H1 (cell line): Measurements from ENCODE around the gene EPHA8. TPM values are rescaled to one million over a fixed set of nuclear protein-coding genes. Genes with fewer than 3 reads are reported as not detected.

Experiments
- CTCF ChIA-PET: fragments of 300-600 bp; sonication (Branson Sonifier 250); formaldehyde crosslinking; loops from one replicate; lab custom pipeline; 2021; ENCODE audit not compliant: partially characterized antibody; lab: Charles Lee
- POLR2A ChIA-PET: fragments of 300-600 bp; sonication (Branson Sonifier 250); formaldehyde crosslinking; loops from one replicate; lab custom pipeline; 2021; ENCODE audit warnings: inconsistent platforms; ENCODE audit not compliant: partially characterized antibody; lab: Charles Lee
- DNase-seq, 2 experiments: peaks; one replicate each; pipeline versions ENCODE4 v3.0.0 to v3.0.0-alpha.2; 2010 to 2022; ENCODE audit warnings: low spot score in 2 of 2, low read depth in 1 of 2, mixed read lengths in 1 of 2
- FAIRE-seq: peaks from 2 replicates; lab custom pipeline; 2011; peaks lifted over from hg19 to GRCh38; lab: Jason Lieb, UNC
- H2AFZ ChIP-seq: 2 replicates; pipeline ENCODE4 v1.8.1; 2012; ENCODE audit warnings: low read length, inconsistent platforms
- H2AK5ac ChIP-seq: 2 replicates; pipeline ENCODE4 v1.6.1; 2013; ENCODE audit warnings: low read depth, low read length
- H2BK120ac ChIP-seq: replicated peaks from 2 replicates; pipeline ENCODE3; 2013; ENCODE audit warnings: low read depth, low read length, inconsistent platforms
- H2BK12ac ChIP-seq: 2 replicates; pipeline ENCODE4 v1.6.1; 2013; ENCODE audit warnings: low read depth, low read length
- H2BK15ac ChIP-seq: 2 replicates; pipeline ENCODE4 v1.6.1; 2013; ENCODE audit warnings: low read length
- H2BK20ac ChIP-seq: 2 replicates; pipeline ENCODE4 v1.6.1; 2013; ENCODE audit warnings: low read length
- H2BK5ac ChIP-seq: 2 replicates; pipeline ENCODE4 v1.6.1; 2013; ENCODE audit warnings: low read depth, low read length
- H3K14ac ChIP-seq: 2 replicates; pipeline ENCODE4 v1.6.1; 2013; ENCODE audit warnings: inconsistent platforms; ENCODE audit not compliant: insufficient read length
- H3K18ac ChIP-seq: 2 replicates; pipeline ENCODE4 v1.6.1; 2013; ENCODE audit warnings: low read length; ENCODE audit errors: extremely low read depth
- H3K23ac ChIP-seq: 2 replicates; pipeline ENCODE4 v1.6.1; 2013; ENCODE audit warnings: inconsistent platforms; ENCODE audit not compliant: insufficient read length
- H3K23me2 ChIP-seq: 2 replicates; pipeline ENCODE4 v1.6.1; 2013; ENCODE audit warnings: low read depth, low read length
- H3K27ac ChIP-seq: 2 replicates; pipeline ENCODE4 v1.6.1; 2011; ENCODE audit warnings: low read depth, low read length, inconsistent platforms
- H3K27me3 ChIP-seq, 4 experiments: replicated peaks in 1 of 4; 1 replicate in 1 of 4; 2 replicates in 3 of 4; pipeline versions ENCODE4 v1.6.1 to v1.8.1; 2011 to 2013; ENCODE audit warnings: low read length in 3 of 4, mild to moderate bottlenecking in 3 of 4, inconsistent platforms in 2 of 4, mixed read lengths in 2 of 4, moderate library complexity in 1 of 4; ENCODE audit not compliant: control insufficient read depth in 3 of 4, insufficient read depth in 3 of 4; ENCODE audit errors: extremely low read depth in 1 of 4
- H3K36me3 ChIP-seq, 4 experiments: 2 replicates each; pipeline versions ENCODE4 v1.6.1 to v1.8.1; 2011 to 2013; ENCODE audit warnings: mild to moderate bottlenecking in 4 of 4, low read length in 3 of 4, moderate library complexity in 2 of 4, control low read depth in 1 of 4, inconsistent platforms in 1 of 4; ENCODE audit not compliant: insufficient read depth in 4 of 4, control insufficient read depth in 2 of 4
- H3K4ac ChIP-seq: replicated peaks from 2 replicates; pipeline ENCODE3; 2013; ENCODE audit warnings: low read length, low read depth, mixed read lengths, inconsistent platforms; ENCODE audit not compliant: insufficient read length
- H3K4me1 ChIP-seq, 4 experiments: replicated peaks in 1 of 4; 1 replicate in 1 of 4; 2 replicates in 3 of 4; pipeline versions ENCODE4 v1.6.1 to v1.8.1; 2011 to 2013; ENCODE audit warnings: low read length in 3 of 4, inconsistent platforms in 2 of 4, mixed read lengths in 1 of 4; ENCODE audit not compliant: insufficient read depth in 4 of 4, control insufficient read depth in 3 of 4
- H3K4me2 ChIP-seq, 2 experiments: 2 replicates each; pipeline versions ENCODE4 v1.6.1 to v1.8.1; 2011 to 2013; ENCODE audit warnings: low read depth in 2 of 2, low read length in 2 of 2, control low read depth in 1 of 2, inconsistent platforms in 1 of 2, mild to moderate bottlenecking in 1 of 2; ENCODE audit not compliant: insufficient read depth in 1 of 2
- H3K4me3 ChIP-seq, 4 experiments: fragments of 200-600, 300-600 bp in 1 of 4; sonication (generic), shearing (Covaris generic), sonication (Bioruptor Twin) in 1 of 4; 2 replicates each; pipeline versions ENCODE4 v1.5.1 to v1.8.1; 2011 to 2016; ENCODE audit warnings: low read length in 4 of 4, low read depth in 3 of 4, control low read depth in 2 of 4, inconsistent platforms in 2 of 4, mild to moderate bottlenecking in 2 of 4, mixed read lengths in 1 of 4, moderate library complexity in 1 of 4; ENCODE audit not compliant: insufficient read depth in 2 of 4; ENCODE audit errors: extremely low read depth in 1 of 4
- H3K56ac ChIP-seq: replicated peaks from 2 replicates; pipeline ENCODE3; 2013; ENCODE audit warnings: low read depth, mild to moderate bottlenecking, mixed read lengths, low read length, inconsistent platforms; ENCODE audit not compliant: insufficient read length
- H3K79me1 ChIP-seq: 2 replicates; pipeline ENCODE4 v1.6.1; 2013; ENCODE audit warnings: low read depth, low read length, control low read depth
- H3K79me2 ChIP-seq, 2 experiments: 2 replicates each; pipeline versions ENCODE4 v1.6.1 to v1.8.1; 2012 to 2013; ENCODE audit warnings: low read length in 2 of 2, mild to moderate bottlenecking in 2 of 2, inconsistent platforms in 1 of 2; ENCODE audit not compliant: insufficient read depth in 2 of 2, control insufficient read depth in 1 of 2
- H3K9ac ChIP-seq, 4 experiments: replicated peaks in 1 of 4; 1 replicate in 1 of 4; 2 replicates in 3 of 4; pipeline versions ENCODE4 v1.6.1 to v1.8.1; 2011 to 2013; ENCODE audit warnings: low read depth in 3 of 4, low read length in 3 of 4, control low read depth in 2 of 4, mild to moderate bottlenecking in 2 of 4, moderate library complexity in 2 of 4, inconsistent platforms in 1 of 4; ENCODE audit errors: extremely low read depth in 1 of 4
- H3K9me3 ChIP-seq, 2 experiments: 2 replicates each; pipeline versions ENCODE4 v1.6.1 to v1.8.1; 2012 to 2013; ENCODE audit warnings: mild to moderate bottlenecking in 2 of 2, moderate library complexity in 2 of 2, control low read depth in 1 of 2, inconsistent platforms in 1 of 2, low read depth in 1 of 2, low read length in 1 of 2, mixed read lengths in 1 of 2; ENCODE audit not compliant: insufficient read depth in 2 of 2
- H4K20me1 ChIP-seq, 2 experiments: replicated peaks in 1 of 2; 2 replicates each; pipeline versions ENCODE3 to v1.8.1; 2011 to 2013; ENCODE audit warnings: inconsistent platforms in 2 of 2, low read length in 2 of 2, mild to moderate bottlenecking in 1 of 2; ENCODE audit not compliant: insufficient read depth in 2 of 2, control insufficient read depth in 1 of 2
- H4K5ac ChIP-seq: 2 replicates; pipeline ENCODE4 v1.6.1; 2013; ENCODE audit warnings: low read length, low read depth, mixed read lengths, inconsistent platforms; ENCODE audit not compliant: insufficient read length
- H4K8ac ChIP-seq: 2 replicates; pipeline ENCODE4 v1.8.0; 2013; ENCODE audit warnings: mild to moderate bottlenecking, moderate library complexity, low read length, inconsistent platforms; ENCODE audit not compliant: insufficient read depth; ENCODE audit errors: extremely low read depth
- H4K91ac ChIP-seq: replicated peaks from 2 replicates; pipeline ENCODE3; 2013; ENCODE audit warnings: low read length, mixed read lengths, inconsistent platforms; ENCODE audit not compliant: insufficient read length
- CBX8 ChIP-seq: fragments of 300-800, 300-1000 bp; sonication (generic); IDR thresholded peaks from 2 replicates; pipeline ENCODE4 v1.7.1; 2016; ENCODE audit warnings: low read depth, low read length, borderline replicate concordance
- CEBPB ChIP-seq: IDR thresholded peaks from 2 replicates; pipeline ENCODE4 v1.6.1; 2012; ENCODE audit warnings: low read depth, low read length
- GTF2F1 ChIP-seq: IDR thresholded peaks from 2 replicates; pipeline ENCODE4 v1.6.1; 2012; ENCODE audit warnings: low read depth, low read length, improper control_type of control experiment, borderline replicate concordance
- HDAC2 ChIP-seq, 2 experiments: fragments of 300-600 bp in 1 of 2; sonication (generic) in 1 of 2; IDR thresholded peaks; 2 replicates each; pipeline ENCODE4 v1.6.1; 2011 to 2012; ENCODE audit warnings: low read depth in 2 of 2, low read length in 2 of 2, mild to moderate bottlenecking in 2 of 2, moderate library complexity in 2 of 2, borderline replicate concordance in 1 of 2, inconsistent platforms in 1 of 2
- KDM5A ChIP-seq: fragments of 200-600 bp; IDR thresholded peaks from 2 replicates; pipeline ENCODE4 v1.7.1; 2012; ENCODE audit warnings: mild to moderate bottlenecking, low read length, inconsistent platforms, mixed read lengths
- MAFK ChIP-seq: IDR thresholded peaks from 2 replicates; pipeline ENCODE4 v1.6.1; 2012; ENCODE audit warnings: low read depth, mild to moderate bottlenecking, improper control_type of control experiment, low read length
- SAP30 ChIP-seq: fragments of 300-600 bp; sonication (generic); IDR thresholded peaks from 2 replicates; pipeline ENCODE4 v1.7.1; 2012; ENCODE audit warnings: low read length, moderate library complexity, mild to moderate bottlenecking, inconsistent platforms; ENCODE audit not compliant: insufficient read depth, insufficient replicate concordance
- SP4 ChIP-seq: IDR thresholded peaks from 2 replicates; pipeline ENCODE4 v1.6.1; 2012; ENCODE audit warnings: low read length, inconsistent platforms
- SRF ChIP-seq: IDR thresholded peaks from 2 replicates; pipeline ENCODE4 v1.6.1; 2011; ENCODE audit warnings: mild to moderate bottlenecking, low read depth, low read length, moderate library complexity
- TAF7 ChIP-seq: optimal IDR thresholded peaks from 2 replicates; pipeline ENCODE3; 2011; ENCODE audit warnings: low read depth, mild to moderate bottlenecking, inconsistent platforms, low read length, moderate library complexity, borderline replicate concordance
- WGBS, 2 experiments: shearing (Covaris generic) in 1 of 2; methylation state at CpG; one replicate each; pipeline versions ENCODE4 v1.1.6 to v1.1.7; 2013 to 2015; ENCODE audit warnings: low lambda C conversion rate in 2 of 2, mixed read lengths in 2 of 2, inconsistent platforms in 1 of 2, low coverage in 1 of 2, missing lambda C conversion rate in 1 of 2; ENCODE audit not compliant: insufficient replicate concordance in 2 of 2, insufficient coverage in 1 of 2, insufficient read length in 1 of 2; ENCODE audit errors: extremely low coverage in 1 of 2, missing lambda C conversion rate in 1 of 2; 5-methylcytosine and 5-hydroxymethylcytosine counted together
- polyA plus RNA-seq, 7 experiments: library from polyadenylated mRNA; depleted of rRNA in 3 of 7; stranded (reverse) in 5 of 7; unstranded in 2 of 7; fragments of >200 nt in 5 of 7; fragments of 200-250 nt in 2 of 7; gene quantifications; 1 replicate in 5 of 7; 2 replicates in 1 of 7; 4 replicates in 1 of 7; pipeline versions ENCODE4 v1.2.1 to v1.2.3, GENCODE V29; 2011 to 2013; ENCODE audit warnings: missing spikeins in 2 of 7, mixed read lengths in 2 of 7
- total RNA-seq: library from RNA; stranded (reverse); fragmentation: NEBNext Ultra II Directional; extraction: Animal tissue kit (Norgen Biotek cat#: 25700); gene quantifications from 2 replicates; pipeline ENCODE4 v1.2.1, GENCODE V29; 2021
- TF ChIP-seq, protein P1 (sequence below): IDR thresholded peaks from 2 replicates; pipeline ENCODE4 v1.6.1; 2012; ENCODE audit warnings: inconsistent platforms
- TF ChIP-seq, protein P2 (sequence below): IDR thresholded peaks from 2 replicates; pipeline ENCODE4 v1.6.1; 2011; ENCODE audit warnings: low read depth, mild to moderate bottlenecking, low read length; ENCODE audit not compliant: insufficient read depth
- TF ChIP-seq, protein P3 (sequence below): IDR thresholded peaks from 2 replicates; pipeline ENCODE4 v1.6.1; 2012; ENCODE audit warnings: inconsistent platforms

EPHA8 gene
- total and polyA plus RNA-seq, 2 of the 8 experiments (the other 6 are each of a cell fraction or from before 2014, with no cell fraction given) = 4.0 to 8.4 TPM

DNA sequence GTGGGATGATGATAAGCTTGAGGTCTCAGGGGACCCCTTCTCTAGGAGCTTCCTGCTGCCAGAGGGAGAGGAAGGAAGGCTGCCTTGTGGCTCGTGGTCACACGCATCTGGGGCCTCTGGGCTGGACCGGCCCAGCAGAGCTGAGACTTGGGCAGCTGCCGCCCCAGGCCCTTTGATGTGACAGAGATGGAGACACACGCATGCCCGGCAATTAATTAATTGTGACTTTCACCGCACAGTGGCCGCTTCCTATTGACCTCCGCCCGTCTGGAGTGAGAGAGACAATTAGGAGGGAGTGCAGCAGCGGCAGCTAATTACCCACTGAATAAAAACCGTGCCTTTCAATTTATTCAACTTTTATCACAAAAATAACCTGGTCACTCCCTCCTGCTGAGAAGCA is 56.5 kb downstream of the EPHA8 start:
- Histone ChIP-seq H4K91ac (no peak overlapping the region), H3K23ac (no peak overlapping the region), H3K4me3 (no peak overlapping the region), H3K4me2 (no peak overlapping the region), H3K79me2 (no peaks in the 10 kb centered on the region), H3K9me3 (no peaks in the 10 kb centered on the region), H3K79me1 (no peaks in the 10 kb centered on the region), H3K9ac (no peak overlapping the region), H2BK12ac (no peak overlapping the region), H3K18ac (no peak overlapping the region), H3K27me3 (no peaks in the 10 kb centered on the region), H4K20me1 (peaks cover 0 to 1% of the 10 kb centered on the region in 2 experiments), H2BK120ac (no peak overlapping the region), H3K4ac (no peak overlapping the region), H4K8ac (no peak overlapping the region), H3K27ac (no peak overlapping the region), H2BK5ac (no peak overlapping the region), H2BK20ac (no peak overlapping the region), H2AFZ (no peak overlapping the region), H3K4me1 (peaks cover 0 to 5% (median under 1%) of the 10 kb centered on the region in 4 experiments; a peak in 2 of 7 replicates), H3K23me2 (no peaks in the 10 kb centered on the region), H3K56ac (no peak overlapping the region), H2BK15ac (no peak overlapping the region), H3K36me3 (no peaks in the 10 kb centered on the region), H2AK5ac (no peak overlapping the region), H3K14ac (no peak overlapping the region), H4K5ac (no peak overlapping the region)
- CTCF ChIA-PET = interaction anchor here (1.2 to 1.6 kb wide), 3 partner anchors 11 to 199 kb away, joined by 3 to 4 read pairs (median 4); no protein-coding TSS in a partner anchor
- no peak for DNase-seq
- no peak for FAIRE-seq
- 86% methylated on average over 11 of the region's 12 CpGs; no CpG with 5 or more reads in 1 of the 2 experiments for WGBS, 2 experiments
- POLR2A ChIA-PET = no interaction called here
- TF ChIP-seq, protein P1, sequence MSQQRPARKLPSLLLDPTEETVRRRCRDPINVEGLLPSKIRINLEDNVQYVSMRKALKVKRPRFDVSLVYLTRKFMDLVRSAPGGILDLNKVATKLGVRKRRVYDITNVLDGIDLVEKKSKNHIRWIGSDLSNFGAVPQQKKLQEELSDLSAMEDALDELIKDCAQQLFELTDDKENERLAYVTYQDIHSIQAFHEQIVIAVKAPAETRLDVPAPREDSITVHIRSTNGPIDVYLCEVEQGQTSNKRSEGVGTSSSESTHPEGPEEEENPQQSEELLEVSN = no peak
- TF ChIP-seq SP4 (no peak), TAF7 (no peak), SAP30 (no peak), HDAC2 (IDR thresholded peaks at IDR 0.05; ENCODE audit: borderline replicate concordance in 1 of 2, low read depth in 2 of 2, low read length in 2 of 2) (no peak), MAFK (no peak), SRF (no peak), GTF2F1 (no peak), CEBPB (no peak), CBX8 (no peak), KDM5A (no peak)
- TF ChIP-seq, protein P2, sequence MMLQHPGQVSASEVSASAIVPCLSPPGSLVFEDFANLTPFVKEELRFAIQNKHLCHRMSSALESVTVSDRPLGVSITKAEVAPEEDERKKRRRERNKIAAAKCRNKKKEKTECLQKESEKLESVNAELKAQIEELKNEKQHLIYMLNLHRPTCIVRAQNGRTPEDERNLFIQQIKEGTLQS = no peak
- TF ChIP-seq, protein P3, sequence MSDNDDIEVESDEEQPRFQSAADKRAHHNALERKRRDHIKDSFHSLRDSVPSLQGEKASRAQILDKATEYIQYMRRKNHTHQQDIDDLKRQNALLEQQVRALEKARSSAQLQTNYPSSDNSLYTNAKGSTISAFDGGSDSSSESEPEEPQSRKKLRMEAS = no peak
